GM11168 (cell line): ENCODE results near the gene LRP11.
"Not testable (repeated sequence)": the region's sequence is repeated elsewhere in the genome, so short reads cannot be mapped to it uniquely, and the experiment has no call there.

Experiments
- in situ Hi-C: fragments of 300-500 bp; cut with MboI; formaldehyde crosslinking; loops from one replicate; pipeline ENCODE4 v1.12.0; 2022; ENCODE audit warnings: low sequenced_read_pairs; ENCODE audit not compliant: unreplicated experiment

LRP11 gene

DNA sequence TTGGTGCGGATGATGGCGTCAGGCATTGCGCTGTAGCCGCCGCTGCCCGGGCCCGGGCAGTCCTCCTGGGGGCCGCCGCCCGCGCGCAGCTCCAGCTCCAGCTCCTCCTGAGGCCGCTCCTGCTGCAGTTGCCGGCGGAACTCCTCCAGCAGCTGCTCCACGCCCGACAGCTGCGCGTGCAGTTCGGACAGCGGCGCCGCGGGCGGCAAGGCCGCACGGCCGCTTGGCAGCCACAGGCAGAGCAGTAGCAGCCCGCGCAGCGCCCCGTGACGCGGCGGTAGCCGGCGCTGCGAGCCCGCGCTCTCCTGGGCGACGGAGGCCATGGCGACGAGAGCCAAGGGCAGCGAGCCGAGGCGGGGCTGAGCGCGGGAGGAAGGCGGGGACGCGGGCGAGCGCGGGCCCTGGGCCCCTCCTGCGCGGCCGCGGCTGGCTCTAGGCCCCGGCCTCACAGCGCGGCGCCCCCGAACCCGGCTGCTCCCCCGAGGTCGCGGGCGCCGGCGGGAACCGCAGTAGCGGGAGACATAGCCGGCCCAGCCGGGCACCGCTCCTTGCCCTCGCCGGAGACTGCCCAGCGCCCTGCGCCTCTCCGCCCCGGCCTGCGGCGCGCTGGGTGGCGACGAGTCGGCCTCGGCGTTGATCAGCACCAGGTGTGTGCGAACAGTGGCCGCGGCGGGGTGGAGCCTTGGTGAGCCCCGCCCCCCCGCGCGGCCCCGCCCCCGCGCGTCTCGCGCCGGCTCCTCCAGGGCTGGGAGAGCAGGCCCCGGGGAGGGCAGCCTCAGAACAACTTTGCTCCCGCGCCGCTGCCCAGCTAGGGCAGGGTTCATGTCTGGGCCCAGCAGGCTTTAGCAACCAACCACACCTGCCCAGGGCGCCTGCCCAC is at the start of gene LRP11:
Gene LRP11 (minus strand): TSS at position 662 of the 880 bp plus-strand sequence. CDS start 339 bp downstream, at position 323.
- in situ Hi-C loops: no loop called here

GRCh38 chr6:149913540-149914240 is 49.5 kb upstream of the LRP11 start:
- in situ Hi-C loops: no loop called here

GRCh38 chr6:149913085-149913484 is 48.9 kb upstream of the LRP11 start:
- in situ Hi-C loops: no loop called here

DNA sequence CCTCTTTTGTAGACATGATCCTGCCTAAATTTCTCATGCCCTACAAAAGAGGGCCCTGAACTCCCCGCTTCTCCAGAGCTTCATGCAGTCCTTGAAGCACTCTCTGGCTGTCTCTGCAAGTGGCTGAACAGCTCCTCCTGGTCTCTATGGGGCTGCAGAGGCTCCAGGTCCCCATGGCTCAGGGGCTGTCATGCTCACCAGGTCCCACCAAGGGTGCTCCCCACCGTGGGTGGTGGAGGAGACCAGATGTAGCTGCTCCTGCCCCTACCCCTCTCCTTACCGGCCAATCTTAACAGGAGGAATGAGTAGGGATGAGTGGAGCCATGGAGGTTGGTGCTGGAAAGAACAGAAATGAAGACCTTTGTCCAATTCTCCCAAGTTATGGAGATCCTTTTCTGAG is 48.5 kb upstream of the LRP11 start:
- in situ Hi-C loops: not testable (repeated sequence)

DNA sequence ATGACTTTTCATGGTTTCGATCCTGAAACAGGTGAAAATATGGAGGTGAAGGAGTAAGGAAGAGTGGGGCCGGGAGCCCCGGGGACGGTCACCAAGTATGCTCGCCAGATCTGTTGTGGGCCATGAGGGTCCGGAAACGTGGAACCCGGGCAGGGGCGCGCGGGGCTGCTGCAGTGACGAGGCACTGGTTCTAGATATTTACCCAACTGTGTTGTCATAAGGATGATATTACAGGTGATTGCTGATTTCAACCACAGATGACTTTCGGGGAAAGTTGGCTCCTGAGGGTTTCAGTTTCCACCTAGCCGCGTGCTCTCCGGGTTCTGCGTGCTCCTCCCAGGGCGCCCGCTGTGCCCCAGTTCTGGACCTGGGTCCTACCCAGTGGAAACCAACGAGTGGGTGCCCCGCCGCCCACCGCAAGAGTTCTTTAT is 46.6 kb upstream of the LRP11 start:
- in situ Hi-C loops: no loop called here

DNA sequence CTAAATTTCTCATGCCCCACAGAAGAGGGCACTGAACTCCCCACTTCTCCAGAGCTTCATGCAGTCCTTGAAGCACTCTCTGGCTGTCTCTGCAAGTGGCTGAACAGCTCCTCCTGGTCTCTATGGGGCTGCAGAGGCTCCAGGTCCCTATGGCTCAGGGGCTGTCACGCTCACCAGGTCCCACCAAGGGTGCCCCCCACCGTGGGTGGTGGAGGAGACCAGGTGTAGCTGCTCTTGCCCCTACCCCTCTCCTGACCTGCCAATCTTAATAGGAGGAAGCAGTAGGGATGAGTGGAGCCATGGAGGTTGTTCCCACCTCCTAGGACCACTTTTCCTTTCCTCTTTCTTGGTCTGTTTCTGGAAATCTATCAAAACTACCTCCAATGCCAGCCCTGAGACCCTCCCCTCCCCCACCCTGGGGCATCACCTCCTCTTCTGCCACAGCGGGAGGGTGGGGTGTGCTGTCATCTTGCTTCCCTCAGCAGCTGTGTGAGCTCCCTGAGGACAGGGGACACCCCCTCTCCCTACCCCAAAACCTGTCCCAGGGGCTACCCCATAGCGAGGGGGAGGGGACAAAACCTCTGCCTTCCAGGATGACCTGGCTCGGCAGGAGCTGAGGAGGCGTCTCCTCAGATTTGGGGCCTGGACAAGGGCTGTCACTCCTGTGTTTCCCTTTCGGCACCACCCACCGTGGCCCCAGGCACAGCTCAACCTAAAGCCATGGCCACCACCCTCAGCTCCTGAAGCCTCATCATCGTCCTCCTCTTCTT is 45.7 kb upstream of the LRP11 start:
- in situ Hi-C loops: no loop called here

DNA sequence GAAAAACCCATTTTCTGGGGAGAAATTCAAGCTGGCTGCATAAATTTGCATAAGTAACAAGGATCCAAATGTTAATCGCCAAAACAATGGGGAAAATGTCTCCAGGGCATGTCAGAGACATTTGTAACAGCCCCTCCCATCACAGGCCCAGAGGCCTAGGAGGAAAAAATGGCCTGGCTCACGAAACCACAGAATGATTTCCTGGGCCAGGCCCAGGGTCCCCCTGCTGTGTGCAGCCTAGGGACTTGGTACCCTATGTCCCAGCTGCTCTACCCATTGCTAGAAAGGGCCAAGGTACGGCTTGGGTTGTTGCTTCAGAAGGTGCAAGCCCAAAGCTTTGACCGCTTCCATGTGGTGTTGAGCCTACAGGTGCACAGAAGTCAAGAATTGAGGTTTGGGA is 44.3 kb upstream of the LRP11 start:
- in situ Hi-C loops: not testable (repeated sequence)

GRCh38 chr6:149907317-149907716 is 43.2 kb upstream of the LRP11 start:
- in situ Hi-C loops: no loop called here

DNA sequence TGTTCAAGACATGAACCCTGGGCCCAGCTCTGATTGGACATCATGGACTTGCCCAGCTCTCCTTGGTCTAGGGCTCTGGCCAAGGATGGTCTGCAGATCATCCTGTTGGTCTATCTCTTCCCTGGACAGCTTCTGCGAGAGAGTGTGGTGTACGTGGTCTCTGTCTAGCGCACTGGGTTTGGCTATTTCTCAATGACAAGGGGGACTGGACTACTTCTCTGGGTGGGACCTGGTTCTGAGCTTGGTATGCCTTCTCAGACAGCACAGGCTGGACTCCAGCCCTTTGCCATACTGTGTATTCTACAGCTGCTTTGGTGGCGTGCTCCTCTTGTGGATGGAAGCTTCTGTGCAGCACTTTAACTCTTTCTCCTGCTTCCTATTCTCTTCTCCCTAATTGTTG is 42.2 kb upstream of the LRP11 start:
- in situ Hi-C loops: no loop called here

DNA sequence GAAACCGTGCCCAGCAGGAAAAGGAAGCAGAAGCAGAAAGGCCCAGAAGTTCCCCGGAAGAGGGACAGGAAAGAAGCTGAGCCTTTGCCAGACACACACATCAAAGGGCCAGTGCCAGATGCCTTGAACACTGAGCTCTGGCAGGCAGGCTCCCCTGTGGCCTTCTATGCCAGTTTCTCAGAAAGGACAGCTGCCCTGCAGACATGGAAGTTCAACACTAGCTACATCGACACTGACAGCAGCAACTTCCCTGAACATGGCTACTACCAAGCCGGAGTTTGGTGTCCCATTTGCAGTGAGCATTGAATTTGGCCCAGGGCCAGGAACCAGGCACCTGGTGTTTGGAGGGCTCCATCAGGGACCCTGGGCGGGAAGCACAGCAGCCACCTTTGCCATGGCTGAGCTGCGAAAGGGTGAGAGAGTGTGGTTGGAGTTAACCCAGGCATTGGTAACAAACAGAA is 41.8 kb upstream of the LRP11 start:
- in situ Hi-C loops: no loop called here

DNA sequence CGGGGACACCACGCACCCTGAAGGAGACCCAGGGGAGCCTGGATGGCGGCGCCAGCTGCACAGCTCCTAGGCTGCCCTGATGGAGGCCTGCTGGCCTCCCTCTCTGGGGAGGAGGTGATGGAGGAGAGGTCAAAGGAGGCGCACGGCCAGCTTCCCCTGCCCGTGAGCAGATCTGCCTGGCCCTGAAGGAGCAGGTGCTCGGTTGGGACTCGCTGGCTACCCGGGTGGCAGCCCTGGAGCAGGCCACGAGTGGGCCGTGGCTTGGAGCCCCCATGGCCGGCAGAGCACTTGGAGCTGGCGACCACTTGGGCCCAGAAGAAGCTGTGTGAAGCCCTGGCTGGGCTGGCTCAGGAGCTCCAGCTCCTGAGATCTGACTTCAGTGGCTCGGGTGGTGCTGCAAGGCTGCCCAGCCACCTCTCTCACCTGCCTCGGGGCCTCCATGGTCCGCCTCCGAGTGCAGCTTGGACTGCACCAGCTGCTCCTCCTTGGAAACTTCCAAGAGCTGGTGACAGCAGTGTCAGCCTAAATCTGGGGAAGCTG is 41.3 kb upstream of the LRP11 start:
- in situ Hi-C loops: no loop called here

DNA sequence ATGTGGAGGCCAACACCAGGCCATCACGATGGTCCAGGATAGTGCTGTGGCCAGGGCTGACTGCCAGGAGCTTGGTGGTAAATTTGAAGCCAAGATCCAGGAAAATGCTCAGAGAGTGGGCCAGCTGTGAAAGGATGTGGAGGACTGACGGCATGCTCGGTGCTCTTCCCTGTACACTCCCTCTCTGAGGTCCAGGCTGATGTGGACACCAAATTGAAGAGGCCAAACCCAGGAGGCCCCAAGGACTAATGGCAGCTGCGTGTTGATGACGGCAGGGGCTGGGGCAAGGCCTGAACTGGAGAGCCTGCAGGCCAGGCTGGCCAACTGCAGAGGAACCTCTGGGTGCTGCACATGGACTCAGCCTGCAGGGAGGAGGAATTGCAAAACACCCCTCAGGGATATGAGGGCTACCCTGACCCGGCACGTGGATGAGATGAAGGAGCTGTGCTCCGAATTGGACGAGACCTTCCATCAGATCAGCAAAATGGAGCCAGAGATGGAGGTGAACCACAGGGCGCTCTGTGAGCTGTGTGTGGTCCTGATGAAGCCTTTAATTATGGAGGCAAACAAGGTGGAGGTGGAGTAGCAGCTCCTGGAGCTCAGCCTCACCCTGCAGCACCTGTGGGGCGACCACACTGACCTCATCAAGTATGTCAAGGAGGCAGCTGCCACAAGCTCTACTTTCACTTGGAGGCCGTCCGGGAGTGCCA is 40.7 kb upstream of the LRP11 start:
- in situ Hi-C loops: no loop called here

DNA sequence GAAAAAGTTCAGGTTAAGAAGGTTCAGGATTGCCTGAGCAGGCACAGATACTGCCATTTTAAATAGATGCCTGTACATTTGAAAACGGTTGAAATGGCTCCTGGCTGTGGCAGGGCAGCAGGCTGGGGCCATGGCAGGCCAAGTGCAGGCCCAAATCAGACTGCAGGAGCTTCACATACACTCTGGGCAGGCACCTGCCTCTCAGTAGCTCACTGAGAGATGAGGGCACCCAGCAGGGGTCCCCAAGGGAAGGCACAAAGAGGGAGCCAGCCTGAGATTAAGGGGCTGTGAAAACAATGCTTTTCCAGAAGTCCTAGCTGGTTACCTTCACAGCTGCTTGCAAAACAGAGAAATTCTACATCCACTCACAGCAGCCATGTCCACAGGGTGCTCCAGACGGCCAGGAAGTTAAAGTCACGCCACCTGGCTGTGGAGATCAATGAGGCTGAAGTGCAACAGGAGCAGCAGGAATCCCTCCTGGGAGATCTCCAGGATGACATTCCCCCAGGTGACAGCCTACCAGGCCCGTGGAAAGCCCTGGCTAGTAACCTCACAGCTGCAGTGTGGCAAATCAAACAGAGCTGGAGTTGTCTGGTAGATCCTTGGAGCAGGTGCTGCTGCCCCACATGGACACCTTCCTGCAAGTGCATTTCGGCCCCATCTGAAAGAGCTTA is 39.9 kb upstream of the LRP11 start:
- in situ Hi-C loops: no loop called here

GRCh38 chr6:149901444-149902140 is 37.4 kb upstream of the LRP11 start:
- in situ Hi-C loops: no loop called here

DNA sequence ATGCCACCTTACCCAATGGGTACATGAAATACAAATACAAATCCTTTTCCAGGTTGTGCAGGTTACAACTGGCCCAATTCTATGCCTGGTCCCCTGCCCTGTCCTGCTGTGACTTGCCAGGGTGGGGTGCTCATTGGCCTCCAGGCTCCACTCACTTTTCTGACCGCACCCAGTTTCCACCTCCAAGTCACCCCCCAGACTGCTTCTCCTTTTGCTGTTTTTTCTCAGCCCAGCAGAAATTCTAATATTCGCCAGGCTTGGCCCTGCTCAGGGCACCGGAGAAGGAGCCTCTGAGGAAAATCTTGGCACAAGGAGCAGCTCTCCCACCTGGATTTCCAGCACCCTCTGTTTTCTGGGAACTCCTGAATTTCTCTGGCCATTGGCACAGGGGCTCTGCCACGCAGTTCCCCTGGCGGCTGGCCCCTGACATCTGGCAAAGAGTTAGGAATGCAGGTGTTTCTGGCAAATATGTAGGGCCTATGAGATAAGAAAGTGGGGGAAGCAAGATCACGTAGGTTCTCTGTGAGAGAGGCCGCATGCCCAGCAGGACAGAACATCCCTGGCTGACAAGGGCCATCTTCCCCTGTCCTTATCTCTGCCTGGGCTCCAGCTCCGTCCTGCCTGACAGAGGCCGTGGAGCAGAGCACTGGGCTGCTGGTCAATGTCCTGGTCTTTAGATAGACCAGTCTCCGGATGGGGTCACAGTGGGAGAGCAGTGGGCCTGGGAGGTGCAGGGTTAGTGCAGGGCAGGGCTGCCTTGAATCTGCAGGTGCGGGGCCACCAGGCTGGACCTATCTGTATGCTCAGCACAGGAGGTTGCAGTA is 36.7 kb upstream of the LRP11 start:
- in situ Hi-C loops: no loop called here

DNA sequence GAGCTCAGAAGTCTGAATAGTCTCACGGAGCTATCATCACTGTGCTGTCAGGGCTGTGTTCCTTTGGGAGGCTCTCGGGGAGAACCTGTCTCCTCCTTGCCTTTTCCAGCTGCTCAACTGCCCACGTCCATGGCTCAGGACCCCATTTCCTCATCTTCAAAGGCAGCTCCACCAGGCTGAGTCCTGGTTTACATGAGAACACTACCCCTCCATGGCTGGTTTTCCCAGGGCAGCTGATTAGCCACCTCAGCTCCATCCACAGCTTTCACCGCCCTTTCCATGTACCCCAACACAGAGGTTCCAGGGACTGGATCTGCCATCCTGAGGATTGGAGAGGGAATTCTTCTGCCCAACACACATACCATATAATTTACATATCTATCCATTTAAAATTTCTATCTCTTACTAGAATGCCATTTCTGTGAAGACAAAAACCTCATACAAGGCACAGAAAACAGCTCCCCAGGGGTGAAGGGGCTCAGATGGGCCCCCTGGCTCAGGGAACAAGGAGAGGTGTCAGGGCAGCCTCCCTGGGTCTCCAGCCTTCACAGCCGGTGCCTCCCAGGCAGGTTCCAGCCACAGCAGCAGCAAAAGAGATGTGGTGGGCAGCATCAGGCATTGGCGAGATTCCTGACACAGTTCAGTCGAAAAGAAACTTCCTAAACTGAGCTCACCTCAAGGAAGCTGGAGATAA is 35.9 kb upstream of the LRP11 start:
- in situ Hi-C loops: no loop called here

DNA sequence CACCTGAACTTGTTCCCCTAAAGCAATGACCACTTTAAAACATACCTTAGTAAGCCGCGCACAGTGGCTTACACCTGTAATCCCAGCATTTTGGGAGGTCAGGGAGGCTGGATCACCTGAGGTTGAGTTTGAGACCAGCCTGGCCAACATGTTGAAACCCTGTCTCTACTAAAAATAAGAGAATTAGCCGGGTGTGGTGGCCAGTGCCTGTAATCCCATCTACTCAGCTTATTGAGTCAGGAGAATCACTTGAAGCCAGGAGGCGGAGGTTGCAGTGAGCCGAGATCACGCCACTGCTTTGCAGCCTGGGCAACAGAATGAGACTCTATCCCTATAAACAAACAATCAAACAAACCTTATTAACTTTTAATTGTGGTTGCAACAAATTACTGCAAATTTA is 35.3 kb upstream of the LRP11 start:
- in situ Hi-C loops: no loop called here
